Measurements from ENCODE around the gene CES3. TPM values are rescaled to one million over a fixed set of nuclear protein-coding genes. Genes with fewer than 3 reads are reported as not detected.

CES3 gene
- polyA plus RNA-seq, 1 donor from 2014 or later, result 1.8 TPM

- Histone ChIP-seq H3K4me3 (ENCODE audit: low read length) (no peak overlapping the region), H3K36me3 (ENCODE audit: insufficient read depth, low read length) (no peaks in the 10 kb centered on the region), H4K20me1 (ENCODE audit: insufficient read depth) (no peaks in the 10 kb centered on the region), H3K27ac (ENCODE audit: low read length) (no peak overlapping the region), H3K9me2 (ENCODE audit: insufficient read depth, low read length) (no peaks in the 10 kb centered on the region), H3K9me3 (ENCODE audit: low read length) (no peaks in the 10 kb centered on the region), H3K4me2 (ENCODE audit: low read length) (no peak overlapping the region), H3F3A (ENCODE audit: insufficient read depth, low read length, poor library complexity, severe bottlenecking) (no peaks in the 10 kb centered on the region), H3K79me2 (replicated peaks; ENCODE audit: insufficient read depth, low read length) (no peaks in the 10 kb centered on the region), H3K9ac (ENCODE audit: low read length) (no peak overlapping the region), H2AFZ (ENCODE audit: low read depth, low read length) (no peak overlapping the region), H3K27me3 (ENCODE audit: insufficient read depth, low read depth, low read length) (no peaks in the 10 kb centered on the region)
- TF ChIP-seq MXI1 (conservative IDR thresholded peaks at IDR 0.05; ENCODE audit: poor library complexity, severe bottlenecking) (no peak), POLR2AphosphoS5 (IDR thresholded peaks at IDR 0.05) (no peak), REST (IDR thresholded peaks at IDR 0.05; ENCODE audit: borderline replicate concordance) (no peak), EZH2 (IDR thresholded peaks at IDR 0.05; ENCODE audit: borderline replicate concordance, insufficient read depth, low read length, poor library complexity, severe bottlenecking) (no peak), EP300 (conservative IDR thresholded peaks at IDR 0.05; ENCODE audit: poor library complexity, severe bottlenecking) (no peak), CTCF (IDR thresholded peaks at IDR 0.05; ENCODE audit: poor library complexity, severe bottlenecking) (no peak), TAF1 (IDR thresholded peaks at IDR 0.05; ENCODE audit: low read depth) (no peak), SMC3 (conservative IDR thresholded peaks at IDR 0.05; ENCODE audit: poor library complexity) (no peak), RAD21 (conservative IDR thresholded peaks at IDR 0.05) (no peak)
These were observed 43.3 kb upstream of the CES3 start for GRCh38 chr16:66917741-66918140.

GRCh38 chr16:66918355-66918754 lies 42.7 kb upstream of the CES3 start:
- Histone ChIP-seq H3K36me3 (ENCODE audit: insufficient read depth, low read length) (no peaks in the 10 kb centered on the region), H3K27ac (ENCODE audit: low read length) (no peak overlapping the region), H3K4me2 (ENCODE audit: low read length) (no peak overlapping the region), H3F3A (ENCODE audit: insufficient read depth, low read length, poor library complexity, severe bottlenecking) (no peaks in the 10 kb centered on the region), H3K4me3 (ENCODE audit: low read length) (no peak overlapping the region), H4K20me1 (ENCODE audit: insufficient read depth) (no peaks in the 10 kb centered on the region), H3K9me2 (ENCODE audit: insufficient read depth, low read length) (no peaks in the 10 kb centered on the region), H3K9me3 (ENCODE audit: low read length) (no peaks in the 10 kb centered on the region), H3K79me2 (replicated peaks; ENCODE audit: insufficient read depth, low read length) (no peaks in the 10 kb centered on the region), H3K27me3 (ENCODE audit: insufficient read depth, low read depth, low read length) (peaks cover 6% of the 10 kb centered on the region), H3K9ac (ENCODE audit: low read length) (no peak overlapping the region), H2AFZ (ENCODE audit: low read depth, low read length) (no peak overlapping the region)
- TF ChIP-seq POLR2AphosphoS5 (IDR thresholded peaks at IDR 0.05), result no peak
- TF ChIP-seq TAF1 (IDR thresholded peaks at IDR 0.05; ENCODE audit: low read depth), result no peak
